Upper lobe of left lung (tissue), 6 donors: Measurements from ENCODE around the gene VSTM4. TPM values are rescaled to one million over a fixed set of nuclear protein-coding genes. Genes with fewer than 3 reads are reported as not detected.

Experiments used
- ATAC-seq, 2 donors: fragments of 200-7000 bp; cut with Tn5 transposase; one replicate each; pipeline ENCODE4 v1.9.1; 2022; ENCODE audit warnings: mild to moderate bottlenecking in 2 of 2, moderate library complexity in 2 of 2; ENCODE audit not compliant: low FRiP score in 2 of 2
- DNase-seq, 2 donors: peaks; one replicate each; pipeline ENCODE4 v3.0.0-alpha.2; 2019 to 2020
- H3K27ac ChIP-seq, 4 donors: fragments of 200-600 bp; sonication (generic); one replicate each; pipeline ENCODE4 v1.5.1; 2016 to 2019
- H3K27me3 ChIP-seq, 4 donors: fragments of 200-600 bp; sonication (generic); one replicate each; pipeline ENCODE4 v1.5.1; 2017 to 2019
- H3K36me3 ChIP-seq, 4 donors: fragments of 200-600 bp; sonication (generic); one replicate each; pipeline ENCODE4 v1.5.1; 2016 to 2019
- H3K4me1 ChIP-seq, 4 donors: fragments of 200-600 bp; sonication (generic); one replicate each; pipeline ENCODE4 v1.5.1; 2018 to 2019
- H3K4me3 ChIP-seq, 4 donors: fragments of 200-600 bp; sonication (generic); one replicate each; pipeline ENCODE4 v1.5.1; 2017 to 2019; ENCODE audit warnings: mild to moderate bottlenecking in 2 of 4, moderate library complexity in 1 of 4
- H3K9me3 ChIP-seq, 4 donors: fragments of 200-600 bp; sonication (generic); one replicate each; pipeline ENCODE4 v1.5.1; 2018 to 2019
- EP300 ChIP-seq, 4 donors: sonication (generic); formaldehyde crosslinking; IDR thresholded peaks; one replicate each; pipeline ENCODE4 v1.5.1; 2017; ENCODE audit warnings: antibody characterized with exemption in 4 of 4, control low read depth in 2 of 4
- POLR2A ChIP-seq, 4 donors: fragments of 450-650 bp; IDR thresholded peaks; one replicate each; pipeline ENCODE4 v1.5.1; 2016 to 2017; ENCODE audit warnings: antibody characterized with exemption in 4 of 4, mild to moderate bottlenecking in 2 of 4
- POLR2AphosphoS5 ChIP-seq, 2 donors: sonication (generic); formaldehyde crosslinking; IDR thresholded peaks; one replicate each; pipeline ENCODE4 v1.5.1; 2017; ENCODE audit warnings: antibody characterized with exemption in 2 of 2
- WGBS, 2 donors: methylation state at CpG; one replicate each; pipeline ENCODE4 v1.1.5; 2017 to 2018; 5-methylcytosine and 5-hydroxymethylcytosine counted together
- total RNA-seq, 6 donors: library from RNA; depleted of rRNA in 4 of 6; stranded (reverse); fragments of >200 nt in 4 of 6; gene quantifications; one replicate each; pipeline versions ENCODE4 v1.1.0 to v1.2.1, GENCODE V29; 2016 to 2021
- TF ChIP-seq, protein P1 (sequence below), 6 experiments: fragments of 450-650 bp in 4 of 6; fragments of 200-600 bp in 2 of 6; sonication (generic) in 2 of 6; IDR thresholded peaks; one replicate each; pipeline ENCODE4 v1.5.1; 2016 to 2019; ENCODE audit warnings: antibody characterized with exemption in 6 of 6
- donor health status: DM: no; HTN: no; CAD: no; lungs with moderate emphysema.
- donor health status: DM: no; HTN: yes; CAD: no; lungs with severe emphysema.

VSTM4 gene
- total RNA-seq, 6 donors from 2014 or later = 8.5 to 24.3 (median 13.2) TPM

DNA sequence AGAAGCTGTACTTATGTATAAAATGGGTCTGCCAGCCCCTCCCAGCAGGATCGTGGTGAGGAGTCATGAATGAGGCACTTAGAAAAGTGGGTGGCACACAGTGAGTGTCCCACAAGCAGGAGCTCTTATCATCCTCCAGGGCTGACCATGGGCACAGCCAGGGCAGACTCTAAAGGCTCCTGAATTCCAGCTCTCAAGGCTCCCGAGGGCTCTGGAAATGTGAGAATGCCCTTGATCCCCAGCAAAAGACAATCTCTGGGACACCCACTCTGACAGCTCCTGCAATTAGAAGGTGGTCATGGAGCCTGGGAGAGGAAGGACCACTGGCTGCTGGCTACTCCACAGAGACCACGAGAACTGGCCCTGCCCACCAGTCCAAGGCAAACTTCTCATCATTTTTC, 1.6 kb downstream of the VSTM4 start:
- Histone ChIP-seq H3K4me1 (peaks cover 0 to 33% (median 17%) of the 10 kb centered on the region in 4 donors), H3K4me3 (peak overlapping the region in 3 of 4 donors; percentile 59 to 65 (median 61)), H3K36me3 (no peaks in the 10 kb centered on the region), H3K9me3 (no peaks in the 10 kb centered on the region), H3K27ac (peak overlapping the region in 2 of 4 donors; percentile 53 to 86), H3K27me3 (no peaks in the 10 kb centered on the region)
- ATAC-seq (no peak), DNase-seq (peak in 1 of 2 donors; percentile 49)
- TF ChIP-seq POLR2AphosphoS5 (IDR thresholded peaks at IDR 0.05) (no peak), POLR2A (IDR thresholded peaks at IDR 0.05) (peak in 1 of 4 donors; percentile 45)
- WGBS, 2 donors = 54 to 73% methylated on average over 3 of the region's 3 CpGs

DNA sequence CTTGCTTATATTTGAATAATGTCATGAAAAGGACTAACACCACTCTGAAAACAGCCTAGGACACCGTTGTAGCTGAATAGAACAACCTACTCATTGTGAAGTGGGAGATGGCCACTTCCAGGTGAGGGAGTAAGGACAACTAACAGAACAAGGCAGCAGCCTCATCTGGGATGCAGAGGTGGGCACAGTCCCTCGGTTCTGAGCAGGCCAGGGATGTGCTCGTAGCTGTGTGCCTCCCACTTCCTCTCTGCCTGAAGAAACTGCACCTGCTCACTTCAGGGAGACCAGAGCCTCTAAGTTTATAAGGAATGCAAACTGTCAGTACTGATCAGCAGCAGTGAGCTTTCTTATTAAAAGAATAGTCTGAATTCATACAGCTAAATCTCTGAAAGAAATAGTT, 2.5 kb downstream of the VSTM4 start:
- no peaks in the 10 kb centered on the region for H3K9me3 ChIP-seq
- WGBS, 2 donors = 53 to 68% methylated on average over 3 of the region's 3 CpGs
- DNase-seq (no peak), ATAC-seq (no peak)
- H3K4me3 ChIP-seq = no peak overlapping the region
- H3K4me1 ChIP-seq = peaks cover 0 to 34% (median 17%) of the 10 kb centered on the region in 4 donors
- no peaks in the 10 kb centered on the region for H3K36me3 ChIP-seq
- H3K27ac ChIP-seq = peak overlapping the region in 1 of 4 donors; percentile 86
- H3K27me3 ChIP-seq = no peaks in the 10 kb centered on the region
- TF ChIP-seq, protein P1, sequence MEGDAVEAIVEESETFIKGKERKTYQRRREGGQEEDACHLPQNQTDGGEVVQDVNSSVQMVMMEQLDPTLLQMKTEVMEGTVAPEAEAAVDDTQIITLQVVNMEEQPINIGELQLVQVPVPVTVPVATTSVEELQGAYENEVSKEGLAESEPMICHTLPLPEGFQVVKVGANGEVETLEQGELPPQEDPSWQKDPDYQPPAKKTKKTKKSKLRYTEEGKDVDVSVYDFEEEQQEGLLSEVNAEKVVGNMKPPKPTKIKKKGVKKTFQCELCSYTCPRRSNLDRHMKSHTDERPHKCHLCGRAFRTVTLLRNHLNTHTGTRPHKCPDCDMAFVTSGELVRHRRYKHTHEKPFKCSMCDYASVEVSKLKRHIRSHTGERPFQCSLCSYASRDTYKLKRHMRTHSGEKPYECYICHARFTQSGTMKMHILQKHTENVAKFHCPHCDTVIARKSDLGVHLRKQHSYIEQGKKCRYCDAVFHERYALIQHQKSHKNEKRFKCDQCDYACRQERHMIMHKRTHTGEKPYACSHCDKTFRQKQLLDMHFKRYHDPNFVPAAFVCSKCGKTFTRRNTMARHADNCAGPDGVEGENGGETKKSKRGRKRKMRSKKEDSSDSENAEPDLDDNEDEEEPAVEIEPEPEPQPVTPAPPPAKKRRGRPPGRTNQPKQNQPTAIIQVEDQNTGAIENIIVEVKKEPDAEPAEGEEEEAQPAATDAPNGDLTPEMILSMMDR (IDR thresholded peaks at IDR 0.05) = no peak
- TF ChIP-seq POLR2A (IDR thresholded peaks at IDR 0.05) = no peak

DNA sequence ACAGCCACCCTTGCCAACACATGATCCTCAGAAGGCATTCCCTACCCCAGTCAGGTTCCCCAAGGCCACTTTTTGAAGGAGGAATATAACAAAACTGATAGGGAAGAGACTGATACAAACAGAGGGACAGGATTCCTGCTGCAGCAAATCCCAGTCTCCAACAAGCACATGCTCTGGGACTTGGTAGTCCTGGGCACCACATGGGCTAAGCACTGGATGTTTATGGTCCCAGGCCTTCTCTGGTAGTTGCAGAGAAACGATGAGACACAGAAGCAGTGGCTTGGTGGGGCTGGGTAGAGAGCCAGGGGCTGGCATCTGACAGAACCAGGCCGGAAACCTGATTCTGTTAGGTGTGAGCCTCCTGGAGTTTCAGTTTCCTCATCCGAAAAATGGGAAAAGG, 3.2 kb downstream of the VSTM4 start:
- WGBS, 2 donors = 80 to 81% methylated on average over 3 of the region's 3 CpGs
- TF ChIP-seq EP300 (IDR thresholded peaks at IDR 0.05) = no peak
- TF ChIP-seq POLR2A (IDR thresholded peaks at IDR 0.05) = no peak
- TF ChIP-seq, protein P1 (IDR thresholded peaks at IDR 0.05) = no peak
- TF ChIP-seq POLR2AphosphoS5 (IDR thresholded peaks at IDR 0.05) = no peak
- H3K27ac ChIP-seq = no peak overlapping the region

DNA sequence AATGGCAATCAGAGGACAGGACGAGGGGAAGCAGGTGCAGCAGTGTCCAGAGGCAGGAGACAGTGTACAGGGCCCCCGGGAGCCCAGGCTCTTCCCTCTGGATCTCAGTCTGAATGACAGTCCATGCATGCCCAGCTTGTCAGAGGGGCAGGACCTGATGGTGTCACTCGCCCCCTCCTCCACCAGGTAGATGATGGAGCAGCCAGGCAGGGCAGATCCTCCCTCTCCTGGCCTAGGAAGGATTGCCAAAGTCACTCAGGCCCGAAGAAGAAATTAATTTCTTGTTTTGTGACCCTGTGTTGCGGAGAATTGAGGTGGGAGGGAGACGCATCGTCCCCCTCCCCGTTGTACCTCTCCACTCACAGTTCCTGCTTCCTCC, 4.0 kb downstream of the VSTM4 start:
- 55 to 74% methylated on average over 8 of the region's 8 CpGs for WGBS, 2 donors
- TF ChIP-seq EP300 (IDR thresholded peaks at IDR 0.05) (no peak), POLR2AphosphoS5 (IDR thresholded peaks at IDR 0.05) (no peak), POLR2A (IDR thresholded peaks at IDR 0.05) (no peak)
- TF ChIP-seq, protein P1 (IDR thresholded peaks at IDR 0.05) = no peak
- ATAC-seq = no peak
- no peak for DNase-seq
- H3K27me3 ChIP-seq = no peaks in the 10 kb centered on the region
- no peak overlapping the region for H3K27ac ChIP-seq
- peaks cover 3 to 49% (median 27%) of the 10 kb centered on the region in 4 donors for H3K4me1 ChIP-seq
- H3K9me3 ChIP-seq = no peaks in the 10 kb centered on the region
- H3K36me3 ChIP-seq = no peaks in the 10 kb centered on the region
- no peak overlapping the region for H3K4me3 ChIP-seq

More for the DNA sequence above, 3.2 kb downstream of the VSTM4 start:
- Histone ChIP-seq H3K27me3 (no peaks in the 10 kb centered on the region), H3K4me1 (peaks cover 1 to 41% (median 20%) of the 10 kb centered on the region in 4 donors), H3K9me3 (no peaks in the 10 kb centered on the region), H3K4me3 (no peak overlapping the region), H3K36me3 (no peaks in the 10 kb centered on the region)
- ATAC-seq (no peak), DNase-seq (no peak)

DNA sequence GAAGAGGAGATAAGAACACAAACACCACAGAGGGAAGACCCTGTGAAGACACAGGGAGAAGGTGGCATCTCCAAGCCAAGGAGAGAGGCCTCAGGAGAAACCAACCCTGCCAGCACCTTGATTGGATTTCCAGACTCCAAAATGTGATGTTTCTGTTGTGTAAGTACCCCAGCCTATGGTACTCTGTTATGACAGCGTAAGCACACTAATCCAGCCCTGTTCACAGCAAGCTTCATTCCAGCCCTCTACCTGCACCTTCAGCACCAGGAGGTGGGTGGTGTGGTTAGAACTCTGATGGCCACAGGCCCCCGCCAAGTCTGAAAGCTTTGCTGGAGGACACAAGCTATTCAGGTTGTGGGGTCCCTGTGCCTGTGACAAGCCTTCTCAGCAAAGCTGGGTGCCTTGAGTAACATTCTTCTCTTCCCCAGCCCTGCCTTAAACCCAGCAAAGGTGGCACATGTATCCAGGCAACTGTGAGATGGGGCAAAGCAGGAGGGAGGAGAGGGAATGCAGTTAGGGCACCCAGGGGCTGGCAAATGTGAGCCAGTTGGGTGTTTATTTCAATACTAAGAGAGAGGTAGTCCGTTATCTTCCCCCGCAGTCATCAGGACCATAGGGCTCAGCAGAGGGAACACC, 4.5 kb downstream of the VSTM4 start:
- DNase-seq (no peak), ATAC-seq (no peak)
- H3K4me1 ChIP-seq = peaks cover 3 to 51% (median 29%) of the 10 kb centered on the region in 4 donors
- no peaks in the 10 kb centered on the region for H3K36me3 ChIP-seq
- TF ChIP-seq POLR2A (IDR thresholded peaks at IDR 0.05) (no peak), EP300 (IDR thresholded peaks at IDR 0.05) (no peak), POLR2AphosphoS5 (IDR thresholded peaks at IDR 0.05) (no peak)
- TF ChIP-seq, protein P1 (IDR thresholded peaks at IDR 0.05) = no peak
- WGBS, 2 donors = 90 to 96% methylated on average over 4 of the region's 4 CpGs
- H3K4me3 ChIP-seq = no peak overlapping the region
- no peaks in the 10 kb centered on the region for H3K27me3 ChIP-seq
- H3K9me3 ChIP-seq = no peaks in the 10 kb centered on the region
- H3K27ac ChIP-seq = peak overlapping the region in 2 of 4 donors; percentile 10 to 59
